HG03442 (cell line): ENCODE measurements around the gene IFNA5.

ENCODE experiments used
- ATAC-seq: cut with Tn5 transposase; IDR thresholded peaks from one replicate; pipeline ENCODE4 v1.9.1; 2021; ENCODE audit warnings: mild to moderate bottlenecking, moderate library complexity; ENCODE audit not compliant: unreplicated experiment

The IFNA5 gene

DNA sequence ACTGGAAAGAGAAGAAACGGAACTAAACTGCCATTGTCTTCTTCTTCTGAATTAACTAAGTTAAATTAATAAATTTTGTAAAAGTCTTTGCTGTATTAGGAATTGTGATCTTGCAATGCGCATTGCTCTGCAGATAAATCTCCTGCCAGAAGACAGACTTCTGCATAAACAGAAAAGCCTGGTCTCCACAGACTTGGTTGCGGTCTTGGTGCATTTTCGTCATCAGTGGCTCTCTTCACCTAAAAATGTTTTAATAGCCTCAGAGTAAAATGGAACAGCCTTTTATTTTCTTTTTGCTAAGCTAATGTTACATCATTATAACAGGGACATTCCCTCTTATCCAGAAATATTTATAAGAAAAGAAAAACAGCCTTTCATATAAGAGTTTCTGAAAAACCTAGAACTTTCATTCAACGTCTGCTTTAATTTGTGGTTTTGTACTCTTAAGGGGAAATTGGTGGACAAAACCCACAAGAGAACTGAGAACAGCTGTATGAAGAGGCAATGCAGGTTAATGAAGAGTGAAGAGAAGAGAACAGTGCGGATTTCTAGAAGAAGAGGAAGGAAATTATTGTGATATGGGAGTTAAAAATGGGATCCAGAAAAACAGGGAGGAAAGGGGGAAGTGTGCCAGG is 10.1 kb downstream of the IFNA5 start:
- ATAC-seq: peak; percentile 73

DNA sequence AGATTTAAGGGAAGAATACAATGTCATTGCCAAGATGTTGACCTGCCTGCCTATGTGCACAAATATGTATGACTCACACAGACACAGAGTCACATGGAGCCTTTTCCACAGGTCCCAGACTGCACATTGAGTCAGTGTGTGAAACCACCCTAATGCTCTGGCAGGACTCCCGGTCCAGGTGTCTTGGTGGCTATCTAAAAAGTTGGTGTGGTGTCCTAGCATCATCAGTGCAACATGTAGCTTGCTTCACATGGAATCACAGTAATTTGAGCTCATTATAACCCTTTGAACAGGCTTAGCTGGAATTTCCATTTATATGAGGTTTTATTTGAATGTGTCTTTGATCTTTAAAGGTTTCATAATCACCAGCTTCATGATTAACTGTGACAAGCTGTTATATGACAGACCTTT is 10.7 kb downstream of the IFNA5 start:
- ATAC-seq: peak; percentile 75

DNA sequence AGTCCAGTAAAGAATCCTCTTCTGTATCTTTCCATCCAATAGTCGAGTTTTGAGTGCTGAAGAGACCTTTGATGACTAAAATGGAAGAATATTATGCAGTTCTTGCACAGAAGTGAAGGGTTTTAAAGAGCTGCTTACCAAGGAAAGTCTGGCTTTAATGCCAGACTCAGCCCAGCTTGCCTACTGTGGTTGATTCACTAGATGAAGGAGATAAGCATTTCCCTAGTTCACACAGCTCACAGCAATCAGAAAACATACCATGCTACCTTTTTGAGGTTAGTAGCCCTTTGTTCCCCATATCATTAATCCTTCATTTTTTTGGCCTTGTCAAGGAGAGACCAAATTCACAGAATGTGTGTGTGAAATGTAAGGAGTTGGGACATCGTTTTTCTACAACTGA is 15.3 kb downstream of the IFNA5 start:
- ATAC-seq: no peak

DNA sequence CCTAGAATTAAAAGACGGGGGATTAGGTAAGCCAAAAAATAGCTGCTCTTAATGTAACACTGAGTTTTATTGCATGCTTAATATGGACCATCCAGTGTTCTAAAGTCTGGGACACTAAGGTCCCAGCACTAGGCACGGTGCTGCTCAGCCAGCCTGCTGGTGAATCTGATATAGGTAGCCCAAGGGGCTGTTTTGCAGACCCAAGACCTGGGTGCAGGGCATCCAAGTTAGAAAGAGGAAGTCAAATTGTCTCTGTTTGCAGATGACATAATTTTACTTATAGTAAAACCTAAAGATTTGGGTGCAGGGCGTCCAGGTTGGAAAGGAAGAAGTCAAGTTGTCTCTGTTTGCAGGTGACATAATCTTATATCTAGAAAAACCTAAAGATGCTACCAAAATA is 17.8 kb downstream of the IFNA5 start:
- no peak for ATAC-seq

DNA sequence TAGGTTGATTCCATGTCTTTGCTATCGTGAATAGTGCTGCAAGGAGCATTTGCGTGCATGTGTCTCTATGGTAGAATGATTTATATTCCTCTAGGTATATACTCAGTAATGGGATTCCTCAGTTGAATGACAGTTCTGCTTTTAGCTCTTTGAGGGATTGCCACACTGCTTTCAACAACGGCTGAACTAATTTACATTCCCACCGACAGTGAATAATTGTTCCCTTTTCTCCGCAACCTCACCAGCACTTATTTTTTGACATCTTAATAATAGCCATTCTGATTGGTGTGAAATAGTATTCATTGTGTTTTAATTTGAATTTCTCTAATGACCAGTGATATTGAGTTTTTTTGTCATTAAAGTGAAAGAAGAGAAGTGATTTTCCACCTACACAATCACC is 18.5 kb downstream of the IFNA5 start:
- no peak for ATAC-seq

DNA sequence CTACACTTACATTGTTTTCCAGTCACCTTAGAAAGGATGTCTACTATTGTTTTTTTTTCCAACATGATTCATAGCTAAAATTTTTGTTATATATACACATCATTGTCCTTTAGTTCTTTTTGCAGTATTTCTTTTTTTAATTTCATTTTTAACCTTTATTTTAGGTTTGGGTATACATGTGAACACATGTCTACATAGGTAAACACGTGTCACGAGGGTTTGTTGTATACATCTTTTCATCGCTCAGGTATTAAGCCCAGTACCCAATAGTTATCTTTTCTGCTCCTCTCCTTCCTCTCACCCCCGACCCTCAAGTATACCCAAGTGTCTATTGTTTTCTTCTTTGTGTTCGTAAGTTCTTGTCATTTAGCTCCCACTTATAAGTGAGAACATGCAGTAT is 19.0 kb downstream of the IFNA5 start:
- ATAC-seq: no peak

DNA sequence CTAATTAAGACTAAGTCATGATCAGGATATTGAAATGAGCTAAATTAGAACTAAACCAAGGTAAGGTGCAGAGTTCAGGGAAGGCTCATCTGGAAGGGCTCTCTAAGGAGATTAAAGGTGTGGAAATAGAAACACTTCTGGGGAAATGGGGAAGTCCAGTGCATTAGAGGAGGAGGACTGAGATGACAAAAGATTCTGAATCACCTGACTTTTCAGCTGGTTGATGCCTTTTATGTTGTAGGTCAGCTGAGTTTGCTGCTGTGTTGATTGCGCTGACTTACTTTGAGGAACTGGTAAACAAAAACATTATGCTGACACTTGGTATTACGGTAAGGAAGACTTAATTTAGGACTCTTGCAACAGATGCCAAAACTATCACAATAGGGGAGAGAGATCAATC is 23.8 kb downstream of the IFNA5 start:
- ATAC-seq: no peak

DNA sequence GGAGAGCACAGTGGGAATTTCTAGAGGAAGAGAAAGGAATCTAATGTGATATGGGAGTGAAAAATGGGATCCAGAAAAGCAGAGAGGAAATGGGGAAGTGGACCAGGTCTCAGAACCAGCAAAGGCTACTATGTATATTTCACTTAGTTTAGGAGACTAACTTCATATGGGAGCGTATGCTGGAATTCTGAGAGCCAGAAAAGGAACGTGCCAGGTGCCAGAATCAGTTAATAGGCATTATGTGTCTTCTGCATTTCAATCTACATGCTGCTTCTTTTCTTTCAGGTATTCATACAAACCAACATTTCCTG is 36.8 kb downstream of the IFNA5 start:
- ATAC-seq: no peak

DNA sequence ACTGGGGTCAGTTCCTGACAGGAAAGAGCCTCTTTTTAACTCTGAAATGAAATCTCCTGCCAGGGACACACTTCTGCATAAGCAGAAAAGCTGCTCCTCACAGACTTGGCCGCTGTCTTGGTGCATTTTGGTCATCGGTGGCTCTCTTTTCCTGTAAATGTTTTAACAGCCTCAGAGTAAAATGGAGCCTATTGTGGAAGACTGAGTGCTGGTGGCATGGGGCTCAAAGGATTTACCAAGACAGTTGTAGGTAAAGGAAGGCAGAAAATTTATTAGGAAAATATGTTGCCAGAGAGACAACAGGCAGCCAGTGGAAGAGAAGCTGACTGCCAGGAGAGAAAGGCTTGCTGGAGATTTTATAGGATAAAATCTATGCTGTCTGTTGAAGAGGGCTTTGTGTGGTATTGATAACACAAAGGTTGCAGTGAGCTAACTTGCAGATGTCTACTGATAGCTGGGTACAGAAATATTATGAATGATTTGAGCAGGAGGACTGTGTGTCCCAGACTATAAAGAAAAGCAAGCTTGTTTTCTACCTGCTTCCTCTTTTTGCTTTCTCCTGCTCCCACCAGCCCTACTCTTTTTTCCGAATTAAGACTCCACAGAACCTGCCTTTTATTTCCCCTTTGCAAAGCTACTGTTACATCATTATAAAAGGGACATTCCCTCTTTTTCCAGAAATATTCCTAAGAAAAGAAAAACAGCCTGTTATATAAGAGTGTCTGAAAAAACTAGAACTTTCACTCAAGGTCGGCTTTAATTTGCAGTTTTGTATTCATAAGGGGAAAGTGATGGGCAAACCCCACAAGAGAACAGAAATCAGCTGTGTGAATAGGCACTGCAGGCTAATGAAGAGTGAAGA is 37.4 kb downstream of the IFNA5 start:
- peak; percentile 50 for ATAC-seq

DNA sequence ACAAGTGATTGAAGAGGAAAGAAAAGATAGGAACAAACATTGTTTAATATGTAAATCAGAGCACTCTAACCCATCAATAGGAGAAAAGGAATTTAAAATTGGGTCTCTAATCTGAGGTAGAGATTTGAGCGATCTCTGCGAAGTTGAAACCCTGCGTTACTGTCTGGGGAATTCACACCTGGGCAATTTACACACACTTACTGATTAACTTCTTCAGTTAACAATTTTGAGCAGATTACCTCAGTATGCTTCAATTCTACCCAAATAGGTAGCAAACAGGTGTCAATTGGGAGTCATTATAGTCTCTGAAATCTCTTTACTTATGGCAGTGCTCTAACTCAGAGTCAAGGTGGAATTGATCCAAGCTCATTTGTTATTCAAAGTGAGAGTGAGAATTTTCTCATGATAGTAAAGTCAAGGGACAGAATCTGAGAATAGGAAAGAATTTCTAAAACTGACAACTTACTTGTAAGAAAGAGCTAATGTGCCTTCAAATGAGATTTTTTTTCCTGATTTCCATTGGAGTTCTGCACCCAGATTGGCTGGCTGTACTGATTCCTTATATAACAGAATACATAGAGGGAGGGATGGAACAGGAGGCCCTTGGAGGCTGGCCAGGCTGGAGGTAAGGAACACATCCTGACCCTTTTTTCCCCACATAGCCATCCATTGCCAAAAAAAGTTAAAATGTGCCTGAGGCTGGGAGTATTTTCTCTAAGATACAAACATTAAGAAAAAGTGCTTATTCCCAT is 38.2 kb downstream of the IFNA5 start:
- ATAC-seq: no peak

DNA sequence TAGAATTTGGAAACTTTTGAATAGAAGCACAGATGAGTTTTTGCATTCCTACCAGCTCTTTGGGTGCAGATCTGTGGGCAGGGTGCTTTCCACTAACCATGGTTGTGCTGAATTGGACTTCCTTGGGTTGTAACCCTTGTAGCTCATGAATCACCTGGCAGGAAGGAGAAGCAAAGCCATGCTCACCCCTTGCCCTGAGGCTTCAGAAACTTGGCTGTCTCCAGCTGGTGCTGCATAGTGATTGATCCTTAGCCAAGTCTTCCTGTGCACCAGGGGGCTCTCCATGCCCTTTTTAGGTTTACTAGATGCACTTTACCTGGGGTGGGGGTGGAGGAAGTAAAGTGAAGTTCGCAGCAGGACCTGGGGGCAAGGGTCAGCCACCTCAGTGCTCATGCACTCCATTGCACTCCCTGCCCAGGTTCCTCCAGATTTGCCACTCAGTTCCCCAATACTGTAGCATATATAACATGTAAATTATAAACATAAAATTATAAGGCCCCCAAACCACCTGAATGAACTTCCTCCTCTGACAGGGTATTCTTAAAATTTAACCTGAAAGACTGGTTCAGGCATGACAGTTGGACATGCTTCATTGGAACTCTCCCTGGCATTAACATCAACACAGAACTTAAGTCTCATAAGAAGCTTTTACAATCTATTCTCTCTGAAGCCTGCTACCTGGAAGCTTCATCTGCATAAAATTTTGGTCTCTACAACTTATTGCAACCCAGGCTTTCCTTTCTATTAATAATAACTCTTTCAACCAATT is 39.5 kb downstream of the IFNA5 start:
- no peak for ATAC-seq

DNA sequence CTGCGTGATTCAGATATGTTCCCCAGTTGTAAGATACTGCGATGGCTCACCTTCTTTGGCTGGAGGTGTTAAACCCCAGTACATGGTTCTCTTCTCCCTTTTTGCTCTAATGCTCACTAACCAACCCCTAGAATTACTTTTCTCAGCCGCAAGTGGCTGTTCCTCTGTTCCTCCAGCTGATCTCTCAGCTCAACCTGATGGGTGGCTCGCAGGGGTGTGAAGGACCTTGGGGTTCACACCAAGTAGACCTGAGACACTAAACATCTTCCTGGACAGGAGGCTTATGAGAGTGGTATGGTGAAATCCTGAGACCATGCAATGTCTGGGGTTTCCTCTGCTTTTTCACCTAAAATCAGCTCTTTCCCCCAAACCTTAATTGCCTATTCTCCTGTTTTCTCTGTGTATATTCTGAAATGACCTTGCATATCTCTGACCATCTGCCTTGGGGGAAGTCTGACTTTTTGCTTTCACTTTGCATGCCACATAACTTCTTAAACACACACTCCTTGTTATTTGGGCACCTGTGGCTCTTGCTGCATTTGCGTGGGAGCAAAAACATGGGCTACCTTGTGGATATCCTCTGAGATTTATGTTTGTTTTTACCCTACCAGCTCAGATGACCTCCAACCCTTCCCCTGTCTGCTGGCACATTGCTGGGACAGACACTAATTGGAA is 49.4 kb downstream of the IFNA5 start:
- no peak for ATAC-seq
